WTC11 (cell line): ENCODE measurements around the gene IFNL2. TPM values are rescaled to one million over a fixed set of nuclear protein-coding genes. Genes with fewer than 3 reads are reported as not detected.
A peak's percentile ranks its signal among the peaks of the same experiment; 100 is the strongest.

Source experiments
- ATAC-seq: fragments of 200-7000 bp; cut with Tn5 transposase; 2 replicates; pipeline ENCODE4 v1.10.0; 2021; ENCODE audit warnings: mild to moderate bottlenecking, moderate library complexity
- CTCF ChIA-PET: fragments of 300-600 bp; sonication (Branson Sonifier 250); formaldehyde crosslinking; loops from one replicate; lab custom pipeline; 2021; ENCODE audit warnings: antibody characterized with exemption; lab: Charles Lee
- POLR2A ChIA-PET: fragments of 350-600 bp; sonication (Branson Sonifier 250); formaldehyde crosslinking; loops from one replicate; lab custom pipeline; 2021; ENCODE audit warnings: antibody characterized with exemption; lab: Charles Lee
- DNase-seq: peaks from one replicate; pipeline ENCODE4 v3.0.0; 2021; ENCODE audit warnings: low spot score
- H3K27ac Mint-ChIP-seq: 2 replicates; pipeline ENCODE4 v1.8.0; 2021; ENCODE audit warnings: mixed read lengths
- H3K27me3 Mint-ChIP-seq: 2 replicates; pipeline ENCODE4 v1.8.0; 2021; ENCODE audit warnings: low read depth, mild to moderate bottlenecking, moderate library complexity, mixed read lengths
- H3K36me3 Mint-ChIP-seq: 2 replicates; pipeline ENCODE4 v1.8.0; 2021; ENCODE audit warnings: mixed read lengths
- H3K4me1 Mint-ChIP-seq: 2 replicates; pipeline ENCODE4 v1.8.0; 2022; ENCODE audit warnings: mixed read lengths
- H3K4me3 Mint-ChIP-seq: 2 replicates; pipeline ENCODE4 v1.8.0; 2021; ENCODE audit warnings: mild to moderate bottlenecking, moderate library complexity, mixed read lengths
- H3K9me3 Mint-ChIP-seq: 2 replicates; pipeline ENCODE4 v1.8.0; 2021; ENCODE audit warnings: mixed read lengths
- AFF4 ChIP-seq: sonication (generic); formaldehyde crosslinking; IDR thresholded peaks from 2 replicates; pipeline ENCODE4 v1.8.1; 2023; ENCODE audit warnings: mild to moderate bottlenecking, missing genetic modification reagents, borderline replicate concordance
- ARID4B ChIP-seq: sonication (generic); formaldehyde crosslinking; IDR thresholded peaks from 2 replicates; pipeline ENCODE4 v1.8.0; 2023; ENCODE audit warnings: missing genetic modification reagents, mild to moderate bottlenecking, borderline replicate concordance
- CBFB ChIP-seq: sonication (generic); formaldehyde crosslinking; IDR thresholded peaks from 2 replicates; pipeline ENCODE4 v1.8.1; 2022; ENCODE audit warnings: mild to moderate bottlenecking, low read depth, missing genetic modification reagents
- CREB1 ChIP-seq: sonication (generic); formaldehyde crosslinking; IDR thresholded peaks from 2 replicates; pipeline ENCODE4 v1.8.0; 2023; ENCODE audit warnings: mild to moderate bottlenecking, missing genetic modification reagents
- ERG ChIP-seq: fragments of 250-450 bp; sonication (Bioruptor Pico); IDR thresholded peaks from 2 replicates; pipeline ENCODE4 v1.8.0; 2021; ENCODE audit warnings: mild to moderate bottlenecking
- ETV6 ChIP-seq: sonication (generic); formaldehyde crosslinking; IDR thresholded peaks from 2 replicates; pipeline ENCODE4 v1.8.1; 2022; ENCODE audit warnings: mild to moderate bottlenecking, missing genetic modification reagents
- IRF2 ChIP-seq: sonication (generic); formaldehyde crosslinking; IDR thresholded peaks from 2 replicates; pipeline ENCODE4 v1.8.0; 2022; ENCODE audit warnings: low read depth, missing genetic modification reagents, borderline replicate concordance
- JUN ChIP-seq: sonication (generic); formaldehyde crosslinking; IDR thresholded peaks from 2 replicates; pipeline ENCODE4 v1.8.0; 2023; ENCODE audit warnings: mild to moderate bottlenecking, missing genetic modification reagents
- NR2C2 ChIP-seq: sonication (generic); formaldehyde crosslinking; IDR thresholded peaks from 2 replicates; pipeline ENCODE4 v1.8.0; 2022; ENCODE audit warnings: mild to moderate bottlenecking, missing genetic modification reagents
- NR3C1 ChIP-seq: sonication (generic); formaldehyde crosslinking; conservative IDR thresholded peaks from 2 replicates; pipeline ENCODE4 v1.8.1; 2023; ENCODE audit warnings: low read depth, mild to moderate bottlenecking, missing genetic modification reagents
- PRRX2 ChIP-seq: fragments of 250-450 bp; sonication (Bioruptor Pico); IDR thresholded peaks from 2 replicates; pipeline ENCODE4 v1.8.0; 2021; ENCODE audit warnings: mild to moderate bottlenecking
- RELA ChIP-seq: sonication (generic); formaldehyde crosslinking; IDR thresholded peaks from 2 replicates; pipeline ENCODE4 v1.8.1; 2022; ENCODE audit warnings: missing genetic modification reagents, mild to moderate bottlenecking, borderline replicate concordance
- SP1 ChIP-seq: sonication (generic); formaldehyde crosslinking; conservative IDR thresholded peaks from 2 replicates; pipeline ENCODE4 v1.8.1; 2022; ENCODE audit warnings: missing genetic modification reagents
- TP53 ChIP-seq: sonication (generic); formaldehyde crosslinking; IDR thresholded peaks from 2 replicates; pipeline ENCODE4 v1.8.1; 2023; ENCODE audit warnings: mild to moderate bottlenecking, missing genetic modification reagents
- ZBTB21 ChIP-seq: sonication (generic); formaldehyde crosslinking; IDR thresholded peaks from 2 replicates; pipeline ENCODE4 v1.8.1; 2023; ENCODE audit warnings: mild to moderate bottlenecking, missing genetic modification reagents, borderline replicate concordance
- ZNF671 ChIP-seq: fragments of 250-450 bp; sonication (Bioruptor Pico); IDR thresholded peaks from 2 replicates; pipeline ENCODE4 v1.8.0; 2021; ENCODE audit warnings: mild to moderate bottlenecking
- total RNA-seq: library from RNA; stranded (reverse); gene quantifications from 3 replicates; pipeline ENCODE4 v1.2.3, GENCODE V29; 2021

Gene IFNL2
- total RNA-seq, 1 experiment from 2014 or later: not detected

GRCh38 chr19:39247701-39248664 lies 20.2 kb upstream of the IFNL2 start (continued):
- TF ChIP-seq RELA: 0 out of 2 replicates have a peak, but pooled peaks have one; percentile 33
- no peak for TF ChIP-seq CBFB (CRISPR knock-in tag)
- peak; percentile 75; the same call in 1 of the 2 replicates for TF ChIP-seq JUN (CRISPR knock-in tag)
- TF ChIP-seq NR3C1 (CRISPR knock-in tag): no peak
- TF ChIP-seq TP53: peak; percentile 72; the same call in 1 of the 2 replicates
- TF ChIP-seq ARID4B (CRISPR knock-in tag): peak; percentile 53; the same call in 1 of the 2 replicates
- TF ChIP-seq, all 79 proteins: peak for 23

DNA sequence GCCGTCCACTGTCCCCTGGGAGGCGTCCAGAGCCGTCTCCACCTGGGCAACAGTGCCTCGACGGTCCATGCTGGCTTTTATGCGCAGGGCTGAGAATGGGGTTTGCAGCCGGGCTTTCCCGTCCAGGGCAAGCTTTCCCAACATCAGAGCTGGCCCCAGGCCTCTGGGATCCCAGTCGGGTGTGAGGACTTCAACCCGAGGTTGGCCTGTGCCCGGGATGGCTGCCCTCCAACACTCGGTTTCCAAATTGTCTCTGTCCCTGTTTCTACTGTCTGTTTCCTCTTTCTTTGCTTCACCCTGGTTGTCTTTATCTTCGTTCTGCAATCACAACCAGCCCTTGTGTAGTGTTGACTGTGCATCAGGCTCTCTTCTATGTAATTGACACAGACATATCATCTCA lies 19.4 kb upstream of the IFNL2 start, which contains the start of gene IFNL4:
TSS of gene IFNL4 (minus strand) at position 51 of the 400 bp plus-strand sequence.
- no peaks in the 10 kb centered on the region for H3K36me3 Mint-ChIP-seq
- ATAC-seq: no peak
- H3K27me3 Mint-ChIP-seq: peaks cover 71% of the 10 kb centered on the region
- TF ChIP-seq ARID4B (CRISPR knock-in tag) (no peak), ZBTB21 (CRISPR knock-in tag) (no peak), IRF2 (CRISPR knock-in tag) (no peak), SP1 (CRISPR knock-in tag) (no peak), ETV6 (CRISPR knock-in tag) (no peak), CREB1 (CRISPR knock-in tag) (no peak), PRRX2 (CRISPR knock-in tag) (no peak), ERG (no peak), ZNF671 (CRISPR knock-in tag) (no peak), AFF4 (CRISPR knock-in tag) (no peak), NR2C2 (no peak)
- ChIA-PET POLR2A (no interaction called here), CTCF (interaction anchor here (0.6 to 0.7 kb wide), 2 partner anchors 16 to 72 kb away, joined by 3 read pairs; partner anchors contain the start of gene LRFN1)
- H3K4me1 Mint-ChIP-seq: no peaks in the 10 kb centered on the region
- peak within 1 kb of the TSS; percentile 46 for H3K4me3 Mint-ChIP-seq
- H3K27ac Mint-ChIP-seq: no peak within 1 kb of the TSS
- H3K9me3 Mint-ChIP-seq: no peaks in the 10 kb centered on the region
- no peak for DNase-seq
